ENCODE results near the gene ESYT3.

ESYT3 gene

DNA sequence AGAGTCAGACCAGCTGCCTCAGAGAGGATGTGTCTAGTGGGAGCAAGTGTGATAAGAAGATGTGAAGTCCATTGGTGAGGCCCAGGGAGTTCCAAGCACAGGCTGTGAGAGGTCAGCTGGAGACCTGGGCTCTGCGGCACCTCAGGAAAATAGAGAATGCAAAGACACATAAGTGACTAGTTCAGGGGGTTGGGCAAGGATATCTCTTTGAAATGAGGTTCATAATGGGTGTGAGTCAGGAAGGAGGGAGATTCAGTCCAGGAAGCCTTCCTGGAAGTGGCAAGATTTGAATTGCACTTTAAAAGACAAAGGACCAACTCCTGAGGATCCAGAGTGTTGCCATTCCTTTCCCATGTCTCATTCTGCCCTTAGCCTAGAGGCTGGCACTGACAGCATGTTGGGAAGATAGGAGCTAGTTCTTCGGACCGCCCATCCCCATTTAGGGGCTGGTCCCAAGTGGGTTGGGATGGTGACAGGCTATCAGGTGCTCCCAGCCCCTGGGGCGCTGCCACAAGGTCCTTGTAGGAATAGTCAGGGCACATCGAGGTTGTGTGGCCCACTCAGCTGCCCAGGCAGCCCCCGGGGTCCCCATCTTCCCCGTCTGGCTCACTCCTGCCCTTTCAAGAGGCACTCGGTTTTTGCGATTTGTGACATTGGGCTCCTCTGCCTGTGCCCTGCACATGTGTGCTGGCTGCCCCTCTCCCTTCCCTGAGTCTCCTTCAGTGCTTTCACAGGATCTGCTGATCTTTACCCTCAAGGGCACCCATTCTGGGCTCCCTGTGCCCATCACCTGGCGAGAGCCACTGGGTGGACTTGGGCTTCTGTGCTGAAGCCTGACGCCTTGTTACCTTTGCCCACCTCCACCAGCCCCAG, 23.7 kb downstream of the ESYT3 start:
- no peak for TF ChIP-seq CTCF (conservative IDR thresholded peaks at IDR 0.05; ENCODE audit: low read depth)

GRCh38 chr3:138458774-138459499, 24.5 kb downstream of the ESYT3 start:
- CTCF ChIA-PET, result no interaction called here
- POLR2A ChIA-PET (ENCODE audit: low non-redundant PET), result no interaction called here
- no peak for DNase-seq (ENCODE audit: low spot score)
- no peak overlapping the region for H3K27ac ChIP-seq
- no peak for TF ChIP-seq CTCF (conservative IDR thresholded peaks at IDR 0.05; ENCODE audit: low read depth)

More for the DNA sequence above, 23.7 kb downstream of the ESYT3 start:
- ChIA-PET POLR2A (ENCODE audit: low non-redundant PET) (no interaction called here), CTCF (interaction anchor here (0.7 kb wide), 1 partner anchor 1444 kb away, joined by 4 read pairs; no protein-coding TSS in a partner anchor)
- DNase-seq (ENCODE audit: low spot score), result no peak
- H3K27ac ChIP-seq, result no peak overlapping the region

GRCh38 chr3:138459619-138460535, 25.5 kb downstream of the ESYT3 start:
- POLR2A ChIA-PET (ENCODE audit: low non-redundant PET), result no interaction called here
- no peak for TF ChIP-seq CTCF (conservative IDR thresholded peaks at IDR 0.05; ENCODE audit: low read depth)
- DNase-seq (ENCODE audit: low spot score), result no peak
- H3K27ac ChIP-seq, result no peak overlapping the region
- CTCF ChIA-PET, result no interaction called here

DNA sequence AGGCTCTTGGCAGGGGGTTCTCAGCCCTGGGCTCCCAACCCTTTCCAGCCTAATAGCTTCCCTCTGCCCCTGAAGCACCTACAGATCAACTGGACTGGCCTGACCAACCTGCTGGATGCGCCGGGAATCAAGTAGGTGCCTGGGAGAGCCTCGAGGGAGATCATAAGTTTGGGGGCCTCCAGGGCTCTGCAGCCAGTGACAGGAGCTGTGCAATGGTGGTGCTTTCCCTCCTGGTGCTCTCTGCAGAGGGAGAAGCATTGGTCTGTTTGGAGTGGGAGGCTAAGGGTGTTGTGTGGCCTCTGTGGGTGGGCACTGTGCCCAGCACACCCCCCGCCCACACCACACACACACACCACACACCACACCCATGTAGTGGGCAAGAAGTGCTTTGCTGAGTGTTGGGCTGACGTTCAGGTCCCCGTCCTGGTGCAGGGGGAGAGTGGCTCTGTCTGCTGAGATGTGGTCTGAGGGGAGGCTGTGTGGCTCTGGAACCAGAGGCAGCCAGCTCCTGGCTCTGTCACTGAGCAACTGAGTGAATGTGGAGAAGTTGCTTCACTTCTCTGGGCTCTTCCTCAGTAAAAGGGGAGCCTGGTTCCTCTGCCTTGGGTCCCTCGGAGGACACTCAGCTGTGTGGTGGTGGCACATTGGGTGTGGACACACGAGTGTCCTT, 26.3 kb downstream of the ESYT3 start:
- TF ChIP-seq CTCF (conservative IDR thresholded peaks at IDR 0.05; ENCODE audit: low read depth), result no peak
- H3K27ac ChIP-seq, result no peak overlapping the region
- CTCF ChIA-PET, result interaction anchor here (0.6 kb wide), 1 partner anchor 500 kb away, joined by 3 read pairs; no protein-coding TSS in a partner anchor
- POLR2A ChIA-PET (ENCODE audit: low non-redundant PET), result no interaction called here
- no peak for DNase-seq (ENCODE audit: low spot score)

DNA sequence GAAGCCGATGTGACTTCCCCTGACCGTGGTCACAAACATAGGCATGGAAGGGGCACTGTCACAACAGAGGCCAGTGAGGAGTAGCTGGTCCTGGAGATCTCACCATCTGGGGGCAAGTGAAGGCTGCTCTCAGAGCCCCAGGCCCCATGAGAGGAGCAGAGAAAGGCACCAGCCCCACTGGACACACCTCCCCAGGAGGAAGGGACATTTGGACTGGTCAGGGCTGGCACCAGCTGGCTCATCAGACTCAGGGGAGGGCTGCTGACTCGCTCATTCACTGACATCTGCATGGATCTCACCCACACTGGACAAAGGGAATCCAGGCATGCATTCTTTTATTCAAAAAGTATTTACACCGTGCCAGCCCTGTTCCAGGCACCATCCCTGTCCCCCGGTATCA, 26.8 kb downstream of the ESYT3 start:
- POLR2A ChIA-PET (ENCODE audit: low non-redundant PET), result no interaction called here
- no peak for DNase-seq (ENCODE audit: low spot score)
- CTCF ChIA-PET, result interaction anchor here (0.6 kb wide), 1 partner anchor 500 kb away, joined by 3 read pairs; no protein-coding TSS in a partner anchor
- no peak for TF ChIP-seq CTCF (conservative IDR thresholded peaks at IDR 0.05; ENCODE audit: low read depth)
- H3K27ac ChIP-seq, result no peak overlapping the region
